Erythroblast (primary cell): ENCODE data around the gene TMEM30A.

Experiments
- DNase-seq, 2 experiments: peaks; one replicate each; lab custom pipeline; 2025; lab: John Stamatoyannopoulos, UW
- GATA1 ChIP-seq: IDR thresholded peaks from 2 replicates; pipeline ENCODE4 v1.6.1; 2011; ENCODE audit warnings: low read depth, mild to moderate bottlenecking, control low read depth, low read length, moderate library complexity
- POLR2A ChIP-seq: IDR thresholded peaks from 2 replicates; pipeline ENCODE4 v1.6.1; 2011; ENCODE audit warnings: mild to moderate bottlenecking, low read length

TMEM30A gene

GRCh38 chr6:75233092-75233615, 51.4 kb downstream of the TMEM30A start:
- no peak for TF ChIP-seq GATA1
- TF ChIP-seq POLR2A = no peak
- no peak for DNase-seq

- no peak for TF ChIP-seq GATA1
- TF ChIP-seq POLR2A = no peak
- DNase-seq = peak; percentile 9 to 42
These were observed 53.9 kb downstream of the TMEM30A start for GRCh38 chr6:75230484-75231325.

GRCh38 chr6:75224303-75224926, 60.2 kb downstream of the TMEM30A start:
- DNase-seq = no peak
- TF ChIP-seq POLR2A (no peak), GATA1 (no peak)

- TF ChIP-seq GATA1 (no peak), POLR2A (no peak)
- DNase-seq = no peak
These were observed 61.2 kb downstream of the TMEM30A start for GRCh38 chr6:75223428-75223827.

- no peak for DNase-seq
- TF ChIP-seq GATA1 (no peak), POLR2A (no peak)
These were observed 62.3 kb downstream of the TMEM30A start for GRCh38 chr6:75222261-75222660.

GRCh38 chr6:75221116-75221515, 63.5 kb downstream of the TMEM30A start:
- DNase-seq = no peak
- no peak for TF ChIP-seq POLR2A
- no peak for TF ChIP-seq GATA1

- no peak for TF ChIP-seq GATA1
- TF ChIP-seq POLR2A = no peak
These were observed 64.2 kb downstream of the TMEM30A start for GRCh38 chr6:75220357-75220756.

GRCh38 chr6:75219263-75219662, 65.3 kb downstream of the TMEM30A start:
- no peak for DNase-seq
- TF ChIP-seq POLR2A (no peak), GATA1 (no peak)

More at GRCh38 chr6:75220357-75220756, 64.2 kb downstream of the TMEM30A start:
- no peak for DNase-seq

GRCh38 chr6:75217193-75217592, 67.4 kb downstream of the TMEM30A start:
- no peak for TF ChIP-seq GATA1
- DNase-seq = no peak

- TF ChIP-seq POLR2A (no peak), GATA1 (no peak)
- DNase-seq = no peak
These were observed 69.3 kb downstream of the TMEM30A start for GRCh38 chr6:75215291-75215690.

- DNase-seq = no peak
- TF ChIP-seq POLR2A (no peak), GATA1 (no peak)
These were observed 70.9 kb downstream of the TMEM30A start for GRCh38 chr6:75213732-75214131.

GRCh38 chr6:75213112-75213511, 71.5 kb downstream of the TMEM30A start:
- TF ChIP-seq POLR2A (no peak), GATA1 (no peak)
- no peak for DNase-seq

- TF ChIP-seq GATA1 (no peak), POLR2A (no peak)
- no peak for DNase-seq
These were observed 72.5 kb downstream of the TMEM30A start for GRCh38 chr6:75211920-75212590.
